Keratinocyte (primary cell): ENCODE measurements around the gene CCDC120. TPM values are rescaled to one million over a fixed set of nuclear protein-coding genes. Genes with fewer than 3 reads are reported as not detected.

Source experiments
- DNase-seq: peaks from one replicate; pipeline ENCODE4 v3.0.0-alpha.2; 2011; ENCODE audit warnings: low read depth, missing footprints, low spot score
- FAIRE-seq: peaks from 2 replicates; lab custom pipeline; 2011; peaks lifted over from hg19 to GRCh38; lab: Jason Lieb, UNC
- H2AFZ ChIP-seq: 2 replicates; pipeline ENCODE4 v1.6.0; 2012; ENCODE audit warnings: low read length, control low read depth, inconsistent platforms; ENCODE audit not compliant: control insufficient read depth
- H3K27ac ChIP-seq: 2 replicates; pipeline ENCODE4 v1.5.1; 2011; ENCODE audit warnings: low read length; ENCODE audit not compliant: control insufficient read depth, insufficient read depth
- H3K27me3 ChIP-seq: 3 replicates; pipeline ENCODE4 v1.6.0; 2011; ENCODE audit warnings: low read length; ENCODE audit not compliant: control insufficient read depth, insufficient read depth; ENCODE audit errors: extremely low read depth
- H3K36me3 ChIP-seq, 2 experiments: 2 replicates in 1 of 2; 3 replicates in 1 of 2; pipeline ENCODE4 v1.5.1; 2011; ENCODE audit warnings: low read length in 2 of 2, mild to moderate bottlenecking in 1 of 2; ENCODE audit not compliant: control insufficient read depth in 2 of 2, insufficient read depth in 2 of 2; ENCODE audit errors: extremely low read depth in 1 of 2
- H3K4me1 ChIP-seq: 3 replicates; pipeline ENCODE4 v1.5.1; 2011; ENCODE audit warnings: low read length; ENCODE audit not compliant: control insufficient read depth, insufficient read depth; ENCODE audit errors: extremely low read depth
- H3K4me2 ChIP-seq: 3 replicates; pipeline ENCODE4 v1.6.0; 2011; ENCODE audit warnings: low read depth, low read length; ENCODE audit not compliant: control insufficient read depth, insufficient read depth; ENCODE audit errors: extremely low read depth
- H3K4me3 ChIP-seq, 3 experiments: fragments of 200-600 bp in 1 of 3; sonication (generic) in 1 of 3; 2 replicates in 2 of 3; 3 replicates in 1 of 3; pipeline ENCODE4 v1.5.1; 2011 to 2016; ENCODE audit warnings: low read length in 3 of 3, mild to moderate bottlenecking in 3 of 3, control low read depth in 2 of 3, inconsistent platforms in 1 of 3, low read depth in 1 of 3, mixed read lengths in 1 of 3, mixed run types in 1 of 3, moderate library complexity in 1 of 3; ENCODE audit not compliant: control insufficient read depth in 2 of 3, insufficient read depth in 2 of 3; ENCODE audit errors: extremely low read depth in 1 of 3
- H3K79me2 ChIP-seq: 2 replicates; pipeline ENCODE4 v1.6.0; 2012; ENCODE audit warnings: low read length; ENCODE audit not compliant: control insufficient read depth, insufficient read depth
- H3K9ac ChIP-seq: 3 replicates; pipeline ENCODE4 v1.6.0; 2011; ENCODE audit warnings: low read length; ENCODE audit not compliant: control insufficient read depth, insufficient read depth; ENCODE audit errors: extremely low read depth
- H3K9me1 ChIP-seq: 3 replicates; pipeline ENCODE4 v1.6.0; 2011; ENCODE audit warnings: low read length; ENCODE audit not compliant: control insufficient read depth, insufficient read depth; ENCODE audit errors: extremely low read depth
- H3K9me3 ChIP-seq: 2 replicates; pipeline ENCODE4 v1.5.1; 2012; ENCODE audit warnings: low read depth, low read length; ENCODE audit not compliant: control insufficient read depth
- H4K20me1 ChIP-seq: 3 replicates; pipeline ENCODE4 v1.6.0; 2011; ENCODE audit warnings: low read length; ENCODE audit not compliant: control insufficient read depth, insufficient read depth; ENCODE audit errors: extremely low read depth
- CTCF ChIP-seq, 3 experiments: IDR thresholded peaks in 1 of 3; conservative IDR thresholded peaks in 1 of 3; optimal IDR thresholded peaks in 1 of 3; 2 replicates in 2 of 3; 3 replicates in 1 of 3; pipeline versions ENCODE3 to v1.5.1; 2011; ENCODE audit warnings: low read length in 3 of 3, mild to moderate bottlenecking in 3 of 3, moderate library complexity in 2 of 3, control low read depth in 1 of 3, inconsistent platforms in 1 of 3; ENCODE audit not compliant: insufficient read depth in 2 of 3; ENCODE audit errors: extremely low read depth in 1 of 3
- EZH2 ChIP-seq: IDR thresholded peaks from one replicate; pipeline ENCODE4 v1.6.1; 2012; ENCODE audit warnings: inconsistent platforms, mild to moderate bottlenecking, low read length, moderate library complexity
- dilution Hi-C: fragments of 300-500 bp; cut with MboI; formaldehyde crosslinking; loops from one replicate; pipeline ENCODE4 v1.7.0; 2020; ENCODE audit warnings: low sequenced_read_pairs; ENCODE audit not compliant: extremely low pct_ligation_motif_present
- polyA plus RNA-seq, 5 experiments: library from polyadenylated mRNA; depleted of rRNA in 3 of 5; stranded (reverse) in 3 of 5; stranded (forward) in 1 of 5; unstranded in 1 of 5; fragments of >200 nt; gene quantifications; 1 replicate in 1 of 5; 2 replicates in 3 of 5; 3 replicates in 1 of 5; pipeline versions ENCODE4 v1.2.1 to v1.2.3, GENCODE V29; 2011 to 2012; ENCODE audit warnings: missing spikeins in 2 of 5, low read depth in 1 of 5, low replicate concordance in 1 of 5

CCDC120 gene
- polyA plus RNA-seq, 1 donor (not counting 4 experiments of a cell fraction or from before 2014, with no cell fraction given), result 4.9 TPM

- Histone ChIP-seq H3K79me2 (peaks cover 17% of the 10 kb centered on the region), H3K4me2 (no peak overlapping the region), H3K27me3 (no peaks in the 10 kb centered on the region), H3K27ac (no peak overlapping the region), H3K36me3 (peaks cover 8 to 19% of the 10 kb centered on the region in 2 experiments), H3K9ac (no peak overlapping the region), H3K9me1 (no peaks in the 10 kb centered on the region), H3K9me3 (no peaks in the 10 kb centered on the region), H4K20me1 (no peaks in the 10 kb centered on the region), H3K4me3 (no peak overlapping the region), H3K4me1 (peaks cover 5% of the 10 kb centered on the region), H2AFZ (no peak overlapping the region)
- FAIRE-seq (no peak), DNase-seq (no peak)
- dilution Hi-C loops, result no loop called here
- TF ChIP-seq CTCF (optimal IDR thresholded peaks at IDR 0.05 in 1 of 3, IDR thresholded peaks at IDR 0.05 in 1 of 3, conservative IDR thresholded peaks at IDR 0.05 in 1 of 3; ENCODE audit: extremely low read depth in 1 of 3, insufficient read depth in 2 of 3, low read length in 3 of 3) (no peak), EZH2 (no peak)
Measured at GRCh38 chrX:49061916-49062315, 3.1 kb downstream of the CCDC120 start.

- H3K9ac ChIP-seq, result no peak overlapping the region
- TF ChIP-seq EZH2 (no peak), CTCF (optimal IDR thresholded peaks at IDR 0.05 in 1 of 3, IDR thresholded peaks at IDR 0.05 in 1 of 3, conservative IDR thresholded peaks at IDR 0.05 in 1 of 3; ENCODE audit: extremely low read depth in 1 of 3, insufficient read depth in 2 of 3, low read length in 3 of 3) (no peak)
- H4K20me1 ChIP-seq, result no peaks in the 10 kb centered on the region
- no peaks in the 10 kb centered on the region for H3K27me3 ChIP-seq
- H3K27ac ChIP-seq, result no peak overlapping the region
- H3K4me2 ChIP-seq, result no peak overlapping the region
- H3K9me1 ChIP-seq, result no peaks in the 10 kb centered on the region
- dilution Hi-C loops, result no loop called here
- H3K4me3 ChIP-seq, result no peak overlapping the region
- H3K36me3 ChIP-seq, result peaks cover 8 to 20% of the 10 kb centered on the region in 2 experiments
- DNase-seq, result no peak
- peaks cover 5% of the 10 kb centered on the region for H3K4me1 ChIP-seq
- FAIRE-seq, result no peak
- no peaks in the 10 kb centered on the region for H3K9me3 ChIP-seq
- peaks cover 17% of the 10 kb centered on the region for H3K79me2 ChIP-seq
- no peak overlapping the region for H2AFZ ChIP-seq
Measured at GRCh38 chrX:49063715-49064114, 4.9 kb downstream of the CCDC120 start.
